Measurements from ENCODE around the gene NCKAP5. TPM values are rescaled to one million over a fixed set of nuclear protein-coding genes. Genes with fewer than 3 reads are reported as not detected.

Gene NCKAP5
- total and polyA plus RNA-seq, 2 of the 8 experiments (the other 6 are each of a cell fraction or from before 2014, with no cell fraction given) = 0.27 to 0.86 TPM

DNA sequence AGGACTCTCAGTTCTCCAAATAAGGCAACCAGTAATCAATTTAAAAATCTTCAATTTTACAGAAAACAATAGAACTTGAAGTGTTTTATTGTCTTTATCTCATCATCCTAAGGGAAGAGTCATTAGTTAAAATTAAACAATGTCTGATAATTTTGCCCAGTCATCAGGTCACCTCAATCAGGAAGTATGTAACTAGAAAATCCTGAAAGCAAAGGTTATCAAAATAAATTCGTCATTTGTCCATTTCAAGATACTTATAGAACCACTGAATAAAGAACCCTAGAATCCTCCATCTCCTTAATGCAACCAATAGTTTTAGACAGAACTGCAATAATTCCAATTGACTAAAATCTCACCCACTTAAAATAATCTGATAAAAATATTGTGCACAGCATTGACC lies 115.2 kb downstream of the NCKAP5 start (continued):
- TF ChIP-seq RNF2 (IDR thresholded peaks at IDR 0.05; ENCODE audit: borderline replicate concordance, low read depth, low read length, missing control alignments, poor library complexity, severe bottlenecking) = no peak
- no peak for TF ChIP-seq NANOG (IDR thresholded peaks at IDR 0.05; ENCODE audit: insufficient read depth, low read depth, low read length, poor library complexity, severe bottlenecking)
- no peak for TF ChIP-seq CBX5 (IDR thresholded peaks at IDR 0.05; ENCODE audit: low read depth, low read length)
